Muscle layer of colon (tissue), 2 donors: ENCODE data around the gene FBXL14.

ENCODE experiments used
- H3K27ac ChIP-seq: one replicate; pipeline ENCODE4 v1.7.0; 2013; ENCODE audit warnings: low read depth, mild to moderate bottlenecking, low read length, moderate library complexity
- H3K27me3 ChIP-seq, 2 donors: one replicate each; pipeline ENCODE4 v1.7.0; 2013; ENCODE audit warnings: low read length in 2 of 2, mild to moderate bottlenecking in 2 of 2; ENCODE audit not compliant: insufficient read depth in 2 of 2, control insufficient read depth in 1 of 2
- H3K36me3 ChIP-seq: one replicate; pipeline ENCODE4 v1.7.0; 2013; ENCODE audit warnings: mild to moderate bottlenecking, low read length; ENCODE audit not compliant: insufficient read depth
- H3K4me1 ChIP-seq: one replicate; pipeline ENCODE4 v1.7.0; 2013; ENCODE audit warnings: mild to moderate bottlenecking, low read length; ENCODE audit not compliant: insufficient read depth
- H3K4me3 ChIP-seq, 2 donors: one replicate each; pipeline ENCODE4 v1.7.0; 2013; ENCODE audit warnings: low read length in 2 of 2, low read depth in 1 of 2, mild to moderate bottlenecking in 1 of 2, moderate library complexity in 1 of 2
- H3K9ac ChIP-seq: one replicate; pipeline ENCODE4 v1.7.0; 2013; ENCODE audit warnings: low read length
- H3K9me3 ChIP-seq: one replicate; pipeline ENCODE4 v1.7.0; 2013; ENCODE audit warnings: mild to moderate bottlenecking, low read length
- donor health status: abdominal sarcoma.
- donor health status: Adenocarcinoma of cecum.

The FBXL14 gene, protein sequence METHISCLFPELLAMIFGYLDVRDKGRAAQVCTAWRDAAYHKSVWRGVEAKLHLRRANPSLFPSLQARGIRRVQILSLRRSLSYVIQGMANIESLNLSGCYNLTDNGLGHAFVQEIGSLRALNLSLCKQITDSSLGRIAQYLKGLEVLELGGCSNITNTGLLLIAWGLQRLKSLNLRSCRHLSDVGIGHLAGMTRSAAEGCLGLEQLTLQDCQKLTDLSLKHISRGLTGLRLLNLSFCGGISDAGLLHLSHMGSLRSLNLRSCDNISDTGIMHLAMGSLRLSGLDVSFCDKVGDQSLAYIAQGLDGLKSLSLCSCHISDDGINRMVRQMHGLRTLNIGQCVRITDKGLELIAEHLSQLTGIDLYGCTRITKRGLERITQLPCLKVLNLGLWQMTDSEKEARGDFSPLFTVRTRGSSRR

DNA sequence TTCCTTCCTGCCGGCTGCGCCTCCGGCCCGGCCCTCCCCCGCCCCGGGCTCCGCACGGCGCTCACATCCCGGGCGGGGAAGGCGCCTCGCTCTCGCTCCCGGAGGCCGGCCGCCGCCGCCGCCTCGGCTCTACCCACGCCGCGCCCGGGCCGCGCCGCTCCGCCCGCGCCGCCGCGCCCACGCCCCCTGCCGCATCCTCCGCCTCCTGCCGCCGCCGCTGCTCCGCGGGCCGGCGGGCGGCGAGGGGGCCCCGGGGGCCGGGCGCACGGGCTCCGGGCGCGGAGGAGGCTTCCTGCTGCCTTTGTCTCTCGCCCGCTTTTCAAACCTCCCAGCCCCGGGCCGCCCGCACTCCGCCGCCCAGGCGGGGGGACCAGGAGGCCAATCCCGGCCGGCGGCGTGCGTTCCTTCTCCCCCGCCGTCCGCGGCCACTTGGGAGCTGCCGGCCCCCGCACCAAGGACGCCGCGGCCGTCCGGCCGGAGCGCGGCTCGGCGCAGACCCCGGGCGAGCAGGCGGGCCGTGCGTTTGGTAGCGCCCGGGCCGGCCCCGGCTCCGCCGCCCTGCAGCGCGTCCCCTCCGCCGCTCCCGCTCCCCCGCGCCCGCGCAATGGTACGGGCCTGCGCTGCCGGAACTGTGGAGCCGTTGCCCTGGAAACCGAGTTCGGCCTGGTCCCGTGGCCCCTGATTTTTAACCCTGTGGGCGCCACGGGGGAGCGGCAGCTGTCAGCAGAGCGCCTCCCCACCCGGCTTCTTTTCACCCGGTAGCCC, at the start of gene FBXL14:
Gene FBXL14, minus strand, starts transcription at position 321 of the 765 bp plus-strand sequence. CDS start 515 bp downstream, outside the sequence.
- H3K4me3 ChIP-seq = peak within 1 kb of the TSS; percentile 58 to 94
- H3K4me1 ChIP-seq = peaks cover 51% of the 10 kb centered on the region
- H3K9me3 ChIP-seq = no peaks in the 10 kb centered on the region
- peak within 1 kb of the TSS; percentile 81 for H3K9ac ChIP-seq
- H3K27ac ChIP-seq = peak within 1 kb of the TSS; percentile 91
- no peaks in the 10 kb centered on the region for H3K36me3 ChIP-seq
- H3K27me3 ChIP-seq = no peaks in the 10 kb centered on the region

DNA sequence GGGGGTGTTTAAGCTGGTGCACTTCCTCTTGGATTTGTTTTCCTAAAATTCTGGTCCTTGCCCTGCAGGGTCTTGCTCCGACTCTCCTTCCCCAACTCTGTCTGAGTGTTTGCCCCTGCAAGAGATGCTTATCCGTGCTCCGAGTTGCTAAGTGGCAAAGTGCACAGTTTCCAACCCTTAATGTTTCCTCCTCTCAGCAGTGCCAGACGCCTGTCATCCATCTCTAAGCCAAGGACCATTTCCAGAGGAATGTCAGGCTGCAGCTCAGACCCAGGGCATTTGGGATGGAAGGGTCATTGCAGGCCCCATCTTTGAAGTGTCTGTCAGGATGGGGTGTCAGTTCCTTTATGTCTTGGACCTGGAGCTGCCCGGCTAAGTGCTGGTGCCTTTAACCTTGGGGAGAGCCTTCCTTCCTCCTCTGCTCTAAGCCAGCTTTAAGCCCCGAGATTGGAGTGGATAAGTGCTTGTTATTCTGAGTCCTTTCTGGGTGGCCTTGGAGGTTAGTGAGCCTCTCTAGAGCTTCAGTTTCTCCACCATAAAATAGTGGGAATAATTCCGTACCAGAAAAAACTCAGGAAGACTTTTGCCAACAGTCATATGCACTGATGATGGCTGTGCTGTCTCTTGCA, 49.6 kb upstream of the FBXL14 start:
- peak overlapping the region in 1 of 2 donors; percentile 22 for H3K4me3 ChIP-seq
- peaks cover 5% of the 10 kb centered on the region for H3K36me3 ChIP-seq
- peak overlapping the region; percentile 16 for H3K27ac ChIP-seq
- H3K27me3 ChIP-seq = no peaks in the 10 kb centered on the region
- H3K9ac ChIP-seq = no peak overlapping the region
- H3K9me3 ChIP-seq = no peaks in the 10 kb centered on the region
- H3K4me1 ChIP-seq = peaks cover 17% of the 10 kb centered on the region

DNA sequence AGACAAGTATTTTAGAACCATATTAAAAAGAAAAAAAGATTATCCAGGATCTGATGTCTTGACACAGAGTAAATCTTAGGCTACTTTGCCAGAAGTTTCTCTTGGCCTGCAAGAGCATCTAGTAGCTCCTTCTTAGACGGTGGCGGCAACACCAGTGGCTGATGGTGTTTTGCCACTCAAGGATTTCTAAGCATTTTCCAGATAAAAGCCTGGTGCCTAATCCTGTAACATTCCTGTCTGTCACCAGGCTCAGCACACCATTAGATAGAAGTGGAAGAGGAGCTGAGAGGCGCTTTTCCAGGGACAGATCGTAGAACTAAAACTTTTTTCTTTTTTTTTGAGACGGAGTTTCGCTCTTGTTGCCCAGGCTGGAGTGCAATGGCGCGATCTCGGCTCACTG, 48.7 kb upstream of the FBXL14 start:
- H3K9ac ChIP-seq = no peak overlapping the region
- H3K4me3 ChIP-seq = no peak overlapping the region
- peaks cover 5% of the 10 kb centered on the region for H3K36me3 ChIP-seq
- no peaks in the 10 kb centered on the region for H3K27me3 ChIP-seq
- peak overlapping the region; percentile 22 for H3K27ac ChIP-seq
- H3K4me1 ChIP-seq = peaks cover 17% of the 10 kb centered on the region
- no peaks in the 10 kb centered on the region for H3K9me3 ChIP-seq

DNA sequence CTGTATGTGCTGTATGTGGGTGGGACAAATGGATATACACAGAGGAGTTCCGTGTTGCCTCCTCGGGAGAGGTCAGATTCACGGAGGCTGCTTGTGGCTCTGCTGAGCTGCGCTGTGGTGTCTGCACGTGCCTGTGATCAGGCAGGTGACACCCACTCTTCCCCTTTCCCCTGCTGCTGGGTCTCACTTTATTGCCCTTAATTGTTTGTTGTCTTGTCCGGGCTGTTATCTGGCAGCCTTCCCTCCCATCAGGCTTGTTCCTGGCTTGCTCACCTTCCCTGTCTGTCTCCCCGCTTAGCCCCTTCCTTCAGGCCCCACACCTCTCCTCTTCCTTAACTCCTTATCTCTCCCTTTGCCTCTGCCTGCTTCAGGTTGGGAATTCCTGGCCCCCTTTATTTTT, 48.1 kb upstream of the FBXL14 start:
- H3K4me1 ChIP-seq = peaks cover 17% of the 10 kb centered on the region
- H3K9me3 ChIP-seq = no peaks in the 10 kb centered on the region
- peaks cover 5% of the 10 kb centered on the region for H3K36me3 ChIP-seq
- H3K4me3 ChIP-seq = no peak overlapping the region
- H3K27me3 ChIP-seq = no peaks in the 10 kb centered on the region
- no peak overlapping the region for H3K9ac ChIP-seq
- H3K27ac ChIP-seq = peak overlapping the region; percentile 22

DNA sequence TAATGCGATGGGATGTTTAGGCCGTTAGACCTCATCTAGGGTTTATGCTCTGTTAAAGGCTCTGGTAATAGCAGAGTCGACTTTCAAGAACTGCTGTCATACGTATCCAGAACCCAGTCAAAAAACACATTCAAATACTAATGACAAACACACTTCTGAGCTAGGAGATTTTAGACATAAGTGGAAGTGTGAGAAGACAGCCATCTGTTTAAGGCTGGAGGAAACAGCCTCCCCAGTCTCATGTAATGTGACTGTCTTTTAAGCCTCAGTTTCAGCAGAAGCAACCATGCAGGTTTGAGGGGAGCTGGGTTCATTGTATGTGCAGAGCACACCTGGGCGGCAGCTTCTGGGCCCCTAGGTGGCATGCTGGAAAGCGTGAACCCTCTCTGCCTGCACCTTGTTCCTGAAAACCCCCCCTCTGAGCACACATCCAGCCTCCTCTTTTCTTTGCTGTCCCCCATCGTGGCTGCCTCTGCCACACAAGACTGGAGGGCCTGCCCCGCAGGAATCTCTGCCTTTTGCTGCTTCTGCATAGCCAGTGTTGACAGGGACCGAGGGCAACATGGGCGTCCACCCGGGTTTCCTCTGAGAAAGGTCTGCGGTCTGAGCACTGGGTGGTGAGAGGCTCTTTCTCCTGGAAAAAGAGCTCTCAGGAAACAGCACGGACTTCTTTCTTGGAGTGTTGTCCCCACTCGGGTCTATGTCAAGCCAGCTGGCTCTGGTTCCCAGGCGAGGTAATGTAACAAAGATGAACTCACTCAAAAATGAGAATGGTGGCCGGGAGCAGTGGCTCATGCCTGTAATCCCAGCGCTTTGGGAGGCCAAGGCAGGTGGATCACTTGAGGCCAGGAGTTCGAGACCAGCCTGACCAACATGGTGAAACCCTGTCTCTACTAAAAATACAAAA, 46.2 kb upstream of the FBXL14 start:
- Histone ChIP-seq H3K4me3 (no peak overlapping the region), H3K36me3 (no peaks in the 10 kb centered on the region), H3K27ac (no peak overlapping the region), H3K4me1 (peaks cover 17% of the 10 kb centered on the region), H3K9ac (no peak overlapping the region), H3K27me3 (no peaks in the 10 kb centered on the region), H3K9me3 (no peaks in the 10 kb centered on the region)

DNA sequence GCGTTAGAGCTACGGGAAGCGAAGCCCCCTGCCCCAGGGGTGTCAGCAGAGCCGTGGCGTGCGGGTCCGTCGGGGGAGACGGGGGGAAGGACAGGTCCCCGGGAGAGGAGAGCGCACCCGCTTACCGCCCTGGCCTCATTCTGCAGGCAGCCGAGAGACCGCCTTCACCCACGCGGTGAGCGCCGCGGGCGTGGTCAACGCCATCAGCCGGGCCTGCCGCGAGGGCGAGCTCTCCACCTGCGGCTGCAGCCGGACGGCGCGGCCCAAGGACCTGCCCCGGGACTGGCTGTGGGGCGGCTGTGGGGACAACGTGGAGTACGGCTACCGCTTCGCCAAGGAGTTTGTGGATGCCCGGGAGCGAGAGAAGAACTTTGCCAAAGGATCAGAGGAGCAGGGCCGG, 45.2 kb upstream of the FBXL14 start:
- no peaks in the 10 kb centered on the region for H3K27me3 ChIP-seq
- no peak overlapping the region for H3K9ac ChIP-seq
- peaks cover 9% of the 10 kb centered on the region for H3K4me1 ChIP-seq
- no peak overlapping the region for H3K4me3 ChIP-seq
- no peaks in the 10 kb centered on the region for H3K9me3 ChIP-seq
- no peaks in the 10 kb centered on the region for H3K36me3 ChIP-seq
- no peak overlapping the region for H3K27ac ChIP-seq

GRCh38 chr12:1638203-1638602, 43.8 kb upstream of the FBXL14 start:
- no peaks in the 10 kb centered on the region for H3K27me3 ChIP-seq
- H3K9me3 ChIP-seq = no peaks in the 10 kb centered on the region
- no peaks in the 10 kb centered on the region for H3K36me3 ChIP-seq
- H3K27ac ChIP-seq = no peak overlapping the region
- H3K9ac ChIP-seq = no peak overlapping the region
- no peak overlapping the region for H3K4me3 ChIP-seq
- H3K4me1 ChIP-seq = peaks cover 5% of the 10 kb centered on the region

- H3K36me3 ChIP-seq = no peaks in the 10 kb centered on the region
- H3K9me3 ChIP-seq = no peaks in the 10 kb centered on the region
- no peaks in the 10 kb centered on the region for H3K27me3 ChIP-seq
- H3K27ac ChIP-seq = no peak overlapping the region
- H3K4me3 ChIP-seq = no peak overlapping the region
- no peak overlapping the region for H3K9ac ChIP-seq
- H3K4me1 ChIP-seq = peaks cover 16% of the 10 kb centered on the region
These were observed 41.1 kb upstream of the FBXL14 start for GRCh38 chr12:1635301-1636095.

- Histone ChIP-seq H3K9ac (no peak overlapping the region), H3K36me3 (no peaks in the 10 kb centered on the region), H3K27me3 (peaks cover 0 to 5% of the 10 kb centered on the region in 2 donors), H3K9me3 (no peaks in the 10 kb centered on the region), H3K4me3 (no peak overlapping the region), H3K27ac (no peak overlapping the region), H3K4me1 (peaks cover 16% of the 10 kb centered on the region)
These were observed 40.3 kb upstream of the FBXL14 start for GRCh38 chr12:1634590-1635191.

GRCh38 chr12:1634149-1634548, 39.8 kb upstream of the FBXL14 start:
- no peaks in the 10 kb centered on the region for H3K36me3 ChIP-seq
- no peak overlapping the region for H3K27ac ChIP-seq
- peaks cover 18% of the 10 kb centered on the region for H3K4me1 ChIP-seq
- no peak overlapping the region for H3K4me3 ChIP-seq
- peaks cover 0 to 5% of the 10 kb centered on the region in 2 donors for H3K27me3 ChIP-seq
- H3K9me3 ChIP-seq = no peaks in the 10 kb centered on the region
- no peak overlapping the region for H3K9ac ChIP-seq
